HL-60 (cell line): Measurements from ENCODE around the gene BABAM2.
A peak's percentile ranks its signal among the peaks of the same experiment; 100 is the strongest.

ENCODE experiments used
- DNase-seq, 2 experiments: peaks; one replicate each; pipeline ENCODE4 v3.0.0-alpha.2; 2010 to 2020; ENCODE audit warnings: low read depth in 1 of 2, low spot score in 1 of 2
- H3K27ac ChIP-seq: fragments of 250-450 bp; sonication (Bioruptor Pico); replicated peaks from 2 replicates; pipeline ENCODE4 v1.5.1; 2020; ENCODE audit warnings: mild to moderate bottlenecking, moderate library complexity
- H3K27me3 ChIP-seq: fragments of 250-450 bp; sonication (Bioruptor Pico); 2 replicates; pipeline ENCODE4 v1.5.1; 2021; ENCODE audit warnings: mild to moderate bottlenecking, moderate library complexity; ENCODE audit not compliant: insufficient read depth, poor library complexity, severe bottlenecking
- H3K4me3 ChIP-seq: replicated peaks from 2 replicates; pipeline ENCODE4 v1.5.1; 2011; ENCODE audit warnings: mild to moderate bottlenecking, control low read depth, low read length; ENCODE audit not compliant: insufficient read depth
- CTCF ChIP-seq: IDR thresholded peaks from one replicate; pipeline ENCODE4 v1.5.1; 2011; ENCODE audit warnings: low read length, control low read depth, inconsistent platforms; ENCODE audit not compliant: insufficient read depth
- GABPA ChIP-seq: IDR thresholded peaks from 2 replicates; pipeline ENCODE4 v1.6.1; 2012; ENCODE audit warnings: low read depth
- POLR2AphosphoS5 ChIP-seq: IDR thresholded peaks from 2 replicates; pipeline ENCODE4 v1.6.1; 2012; ENCODE audit warnings: low read depth
- REST ChIP-seq: IDR thresholded peaks from 2 replicates; pipeline ENCODE4 v1.6.1; 2012; ENCODE audit warnings: low read depth; ENCODE audit not compliant: insufficient replicate concordance
- SPI1 ChIP-seq: IDR thresholded peaks from 2 replicates; pipeline ENCODE4 v1.6.1; 2012; ENCODE audit warnings: low read depth, mild to moderate bottlenecking, borderline replicate concordance

The BABAM2 gene

DNA sequence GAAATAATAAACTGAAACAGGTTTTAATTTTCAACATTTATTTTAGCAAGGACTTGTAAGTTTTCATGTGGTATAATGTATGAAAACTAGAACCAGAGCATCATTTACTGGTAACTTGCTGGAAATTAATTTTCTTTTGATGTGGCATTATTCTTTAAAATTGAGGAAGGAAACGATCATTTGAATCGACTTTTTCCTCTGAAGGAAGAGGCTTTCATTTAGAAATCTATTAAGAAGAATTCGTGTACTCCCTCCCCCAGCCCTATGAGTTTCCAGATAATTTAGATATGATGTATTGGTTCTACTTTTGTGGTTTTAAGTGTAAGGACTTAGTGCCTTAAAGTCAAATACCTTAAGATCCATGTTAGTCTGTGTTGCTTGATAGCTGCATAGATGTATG is 2.5 kb downstream of the BABAM2 start:
- TF ChIP-seq POLR2AphosphoS5 (no peak), REST (no peak), CTCF (no peak), GABPA (no peak), SPI1 (no peak)
- no peak overlapping the region for H3K27ac ChIP-seq
- no peak for DNase-seq
- no peak overlapping the region for H3K4me3 ChIP-seq
- H3K27me3 ChIP-seq = no peaks in the 10 kb centered on the region

GRCh38 chr2:27897717-27898116 is 7.2 kb downstream of the BABAM2 start:
- Histone ChIP-seq H3K27ac (no peak overlapping the region), H3K4me3 (no peak overlapping the region), H3K27me3 (no peaks in the 10 kb centered on the region)
- DNase-seq = no peak
- TF ChIP-seq SPI1 (peak; percentile 58; the same call in 1 of the 2 replicates), POLR2AphosphoS5 (no peak)

DNA sequence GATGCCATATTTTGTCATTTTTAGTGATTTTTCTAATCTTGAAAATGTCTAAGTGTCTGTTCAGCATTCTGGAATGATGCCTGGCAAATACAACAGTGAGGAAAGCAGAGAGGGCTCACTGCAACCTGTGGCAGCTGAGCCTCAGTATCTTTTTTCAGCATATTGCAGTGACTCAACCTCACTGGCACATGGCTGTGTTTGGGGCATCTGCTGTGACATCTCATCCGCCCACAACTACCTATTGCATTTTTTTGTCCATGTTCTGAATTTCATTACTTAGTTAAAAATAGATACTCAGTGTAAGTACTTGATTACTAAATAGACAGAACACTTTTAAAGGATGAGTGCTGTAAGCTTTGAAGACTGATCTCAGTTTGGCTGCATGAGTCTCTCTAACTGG is 10.7 kb downstream of the BABAM2 start:
- no peak overlapping the region for H3K27ac ChIP-seq
- TF ChIP-seq REST (no peak), CTCF (no peak), POLR2AphosphoS5 (no peak), GABPA (no peak), SPI1 (no peak)
- H3K27me3 ChIP-seq = no peaks in the 10 kb centered on the region
- no peak overlapping the region for H3K4me3 ChIP-seq
- DNase-seq = no peak

GRCh38 chr2:27902098-27902497 is 11.6 kb downstream of the BABAM2 start:
- H3K27me3 ChIP-seq = no peaks in the 10 kb centered on the region
- no peak overlapping the region for H3K27ac ChIP-seq
- no peak for DNase-seq
- TF ChIP-seq REST (no peak), SPI1 (no peak), CTCF (no peak), POLR2AphosphoS5 (no peak), GABPA (no peak)
- H3K4me3 ChIP-seq = no peak overlapping the region
